GM23338 (cell line): ENCODE data around the gene ZNF346. TPM values are rescaled to one million over a fixed set of nuclear protein-coding genes. Genes with fewer than 3 reads are reported as not detected.

Experiments used
- ATAC-seq: fragments of 200-7000 bp; cut with Tn5 transposase; 3 replicates; pipeline ENCODE4 v1.9.1; 2020
- DNase-seq: peaks from one replicate; pipeline ENCODE4 v3.0.0-alpha.2; 2015; ENCODE audit warnings: low spot score
- H2AFZ ChIP-seq: fragments of 200-600 bp; sonication (generic); 2 replicates; pipeline ENCODE4 v1.8.0; 2016; ENCODE audit warnings: antibody characterized with exemption, mild to moderate bottlenecking, moderate library complexity
- H3F3A ChIP-seq: fragments of 200-600 bp; sonication (generic); replicated peaks from 2 replicates; pipeline ENCODE4 v1.8.0; 2017; ENCODE audit warnings: antibody characterized with exemption, mixed run types, low read depth
- H3K27ac ChIP-seq: fragments of 200-600 bp; sonication (generic); 2 replicates; pipeline ENCODE4 v1.6.1; 2016; ENCODE audit warnings: low read depth
- H3K27me3 ChIP-seq: fragments of 200-600 bp; sonication (generic); 2 replicates; pipeline ENCODE4 v1.8.0; 2016; ENCODE audit warnings: mild to moderate bottlenecking, mixed run types, moderate library complexity; ENCODE audit not compliant: insufficient read depth
- H3K36me3 ChIP-seq: fragments of 200-600 bp; sonication (generic); 2 replicates; pipeline ENCODE4 v1.8.0; 2016; ENCODE audit warnings: mild to moderate bottlenecking; ENCODE audit not compliant: insufficient read depth
- H3K4me1 ChIP-seq: fragments of 200-600 bp; sonication (generic); 2 replicates; pipeline ENCODE4 v1.8.0; 2016; ENCODE audit warnings: mild to moderate bottlenecking, moderate library complexity; ENCODE audit not compliant: insufficient read depth
- H3K4me2 ChIP-seq: fragments of 200-600 bp; sonication (generic); 2 replicates; pipeline ENCODE4 v1.7.1; 2017; ENCODE audit warnings: mixed run types
- H3K4me3 ChIP-seq: fragments of 200-600 bp; sonication (generic); 2 replicates; pipeline ENCODE4 v1.6.1; 2016; ENCODE audit warnings: mixed run types
- H3K79me2 ChIP-seq: fragments of 200-600 bp; sonication (generic); replicated peaks from 2 replicates; pipeline ENCODE4 v1.8.0; 2017; ENCODE audit warnings: mild to moderate bottlenecking; ENCODE audit not compliant: insufficient read depth
- H3K9me2 ChIP-seq: fragments of 200-600 bp; sonication (generic); 2 replicates; pipeline ENCODE4 v1.8.0; 2017; ENCODE audit not compliant: insufficient read depth
- H4K20me1 ChIP-seq: fragments of 200-600 bp; sonication (generic); replicated peaks from 2 replicates; pipeline ENCODE4 v1.8.0; 2017; ENCODE audit warnings: mild to moderate bottlenecking; ENCODE audit not compliant: insufficient read depth
- H3K27ac Mint-ChIP-seq: 2 replicates; pipeline ENCODE4 v1.8.0; 2020; ENCODE audit warnings: inconsistent platforms, mild to moderate bottlenecking, moderate library complexity, mixed read lengths
- H3K27me3 Mint-ChIP-seq: 3 replicates; pipeline ENCODE4 v1.8.0; 2022; ENCODE audit warnings: low read depth, mild to moderate bottlenecking, moderate library complexity, mixed read lengths, inconsistent platforms; ENCODE audit not compliant: insufficient read depth, poor library complexity
- H3K36me3 Mint-ChIP-seq: 3 replicates; pipeline ENCODE4 v1.8.0; 2021; ENCODE audit warnings: low read depth, mild to moderate bottlenecking, inconsistent platforms, moderate library complexity, mixed read lengths
- H3K4me1 Mint-ChIP-seq: 3 replicates; pipeline ENCODE4 v1.8.0; 2020; ENCODE audit warnings: mild to moderate bottlenecking, inconsistent platforms, mixed read lengths
- H3K4me3 Mint-ChIP-seq: 3 replicates; pipeline ENCODE4 v1.8.0; 2021; ENCODE audit warnings: moderate library complexity, mild to moderate bottlenecking, inconsistent platforms, mixed read lengths
- H3K9me3 Mint-ChIP-seq: 3 replicates; pipeline ENCODE4 v1.8.0; 2020; ENCODE audit warnings: moderate library complexity, mild to moderate bottlenecking, inconsistent platforms, mixed read lengths
- JUNB ChIP-seq: IDR thresholded peaks from one replicate; pipeline ENCODE4 v1.6.1; 2016; ENCODE audit warnings: antibody characterized with exemption; ENCODE audit not compliant: unreplicated experiment
- POLR2AphosphoS5 ChIP-seq: IDR thresholded peaks from 2 replicates; pipeline ENCODE4 v1.6.1; 2016; ENCODE audit warnings: antibody characterized with exemption, low read depth
- REST ChIP-seq: IDR thresholded peaks from one replicate; pipeline ENCODE4 v1.6.1; 2018; ENCODE audit warnings: antibody characterized with exemption; ENCODE audit not compliant: unreplicated experiment
- ZNF462 ChIP-seq: fragments of 250-450 bp; sonication (Bioruptor Pico); IDR thresholded peaks from 2 replicates; pipeline ENCODE4 v1.5.0; 2020; ENCODE audit warnings: mild to moderate bottlenecking, moderate library complexity
- polyA plus RNA-seq: library from polyadenylated mRNA; unstranded; fragments of >200 nt; fragmentation: Nextera tagmentation; extraction: Ambion mirVana; gene quantifications from 2 replicates; pipeline ENCODE4 v1.2.1, GENCODE V29; 2016
- total RNA-seq: library from RNA; depleted of rRNA; stranded (reverse); fragments of >200 nt; shearing (Covaris generic); gene quantifications from 2 replicates; pipeline ENCODE4 v1.2.3, GENCODE V29; 2014

Gene ZNF346
- total and polyA plus RNA-seq, 2 experiments from 2014 or later: 11.0 to 27.2 TPM

- TF ChIP-seq ZNF462 (no peak), POLR2AphosphoS5 (no peak)
Measured at GRCh38 chr5:177123789-177124485, 101.4 kb downstream of the ZNF346 start (continued).

GRCh38 chr5:177124486-177124991 lies 102.0 kb downstream of the ZNF346 start:
- H3K4me3 ChIP-seq: no peak overlapping the region
- Mint-ChIP-seq H3K4me3 (no peak overlapping the region), H3K36me3 (no peaks in the 10 kb centered on the region), H3K27me3 (peaks cover 8% of the 10 kb centered on the region), H3K9me3 (no peaks in the 10 kb centered on the region), H3K27ac (no peak overlapping the region), H3K4me1 (peaks cover 13% of the 10 kb centered on the region)
- no peaks in the 10 kb centered on the region for H3K36me3 ChIP-seq
- no peaks in the 10 kb centered on the region for H4K20me1 ChIP-seq
- H3K27me3 ChIP-seq: no peaks in the 10 kb centered on the region
- DNase-seq: peak; percentile 95
- H3K27ac ChIP-seq: no peak overlapping the region
- H3K4me1 ChIP-seq: no peaks in the 10 kb centered on the region
- peak; percentile 100 for ATAC-seq
- peaks cover 5% of the 10 kb centered on the region; the same call in 1 of the 2 replicates for H3K9me2 ChIP-seq
- peak overlapping the region; percentile 68; the same call in 1 of the 2 replicates for H2AFZ ChIP-seq
- no peaks in the 10 kb centered on the region for H3K79me2 ChIP-seq
- H3F3A ChIP-seq: no peaks in the 10 kb centered on the region; the same call in 1 of the 2 replicates
- H3K4me2 ChIP-seq: no peak overlapping the region
- no peak for TF ChIP-seq JUNB
- no peak for TF ChIP-seq ZNF462
- no peak for TF ChIP-seq REST
- no peak for TF ChIP-seq POLR2AphosphoS5
